Breast epithelium (tissue), 4 donors: ENCODE data around the gene NCAM2. TPM values are rescaled to one million over a fixed set of nuclear protein-coding genes. Genes with fewer than 3 reads are reported as not detected.

Experiments used
- DNase-seq, 2 donors: peaks; one replicate each; pipeline ENCODE4 v3.0.0-alpha.2; 2019; ENCODE audit warnings: low spot score in 2 of 2
- H3K27ac ChIP-seq, 2 donors: fragments of 200-600 bp; sonication (generic) in 1 of 2; one replicate each; pipeline ENCODE4 v1.5.1; 2016 to 2019; ENCODE audit warnings: mild to moderate bottlenecking in 1 of 2
- H3K27me3 ChIP-seq, 2 donors: fragments of 200-600 bp; sonication (generic) in 1 of 2; one replicate each; pipeline versions ENCODE4 v1.5.1 to v1.6.0; 2017 to 2019; ENCODE audit warnings: control low read depth in 1 of 2, mild to moderate bottlenecking in 1 of 2
- H3K36me3 ChIP-seq: fragments of 200-600 bp; one replicate; pipeline ENCODE4 v1.5.1; 2019
- H3K4me1 ChIP-seq, 2 donors: fragments of 200-600 bp; sonication (generic); one replicate each; pipeline ENCODE4 v1.5.1; 2016 to 2019; ENCODE audit warnings: control low read depth in 1 of 2
- H3K4me3 ChIP-seq, 3 donors: fragments of 200-600 bp; sonication (generic); 1 replicate in 2 of 3; 2 replicates in 1 of 3; pipeline ENCODE4 v1.5.1; 2016 to 2019; ENCODE audit warnings: mild to moderate bottlenecking in 3 of 3, moderate library complexity in 2 of 3
- H3K9me3 ChIP-seq, 2 donors: fragments of 200-600 bp; sonication (generic) in 1 of 2; one replicate each; pipeline ENCODE4 v1.5.1; 2016 to 2019; ENCODE audit warnings: control low read depth in 1 of 2
- POLR2A ChIP-seq: fragments of 450-650 bp; IDR thresholded peaks from one replicate; pipeline ENCODE4 v1.6.1; 2016; ENCODE audit warnings: antibody characterized with exemption, mild to moderate bottlenecking, moderate library complexity
- POLR2AphosphoS5 ChIP-seq, 3 donors: sonication (generic); formaldehyde crosslinking; IDR thresholded peaks; one replicate each; pipeline ENCODE4 v1.6.1; 2017; ENCODE audit warnings: antibody characterized with exemption in 3 of 3
- intact Hi-C: fragments of 100-400 bp; cut with DNase I; formaldehyde crosslinking; loops from one replicate; pipeline ENCODE4 v1.15.1; 2023; ENCODE audit warnings: low total_unique reads
- total RNA-seq, 3 donors: library from RNA; depleted of rRNA; stranded (reverse); fragments of >200 nt; gene quantifications; one replicate each; pipeline ENCODE4 v1.1.0, GENCODE V29; 2016
- TF ChIP-seq, protein P1 (sequence below), 3 donors: fragments of 450-650 bp; IDR thresholded peaks; one replicate each; pipeline ENCODE4 v1.5.1; 2016 to 2017; ENCODE audit warnings: antibody characterized with exemption in 3 of 3, mild to moderate bottlenecking in 3 of 3, moderate library complexity in 3 of 3

NCAM2 gene
- total RNA-seq, 3 donors from 2014 or later: 2.6 to 6.3 (median 3.6) TPM

DNA sequence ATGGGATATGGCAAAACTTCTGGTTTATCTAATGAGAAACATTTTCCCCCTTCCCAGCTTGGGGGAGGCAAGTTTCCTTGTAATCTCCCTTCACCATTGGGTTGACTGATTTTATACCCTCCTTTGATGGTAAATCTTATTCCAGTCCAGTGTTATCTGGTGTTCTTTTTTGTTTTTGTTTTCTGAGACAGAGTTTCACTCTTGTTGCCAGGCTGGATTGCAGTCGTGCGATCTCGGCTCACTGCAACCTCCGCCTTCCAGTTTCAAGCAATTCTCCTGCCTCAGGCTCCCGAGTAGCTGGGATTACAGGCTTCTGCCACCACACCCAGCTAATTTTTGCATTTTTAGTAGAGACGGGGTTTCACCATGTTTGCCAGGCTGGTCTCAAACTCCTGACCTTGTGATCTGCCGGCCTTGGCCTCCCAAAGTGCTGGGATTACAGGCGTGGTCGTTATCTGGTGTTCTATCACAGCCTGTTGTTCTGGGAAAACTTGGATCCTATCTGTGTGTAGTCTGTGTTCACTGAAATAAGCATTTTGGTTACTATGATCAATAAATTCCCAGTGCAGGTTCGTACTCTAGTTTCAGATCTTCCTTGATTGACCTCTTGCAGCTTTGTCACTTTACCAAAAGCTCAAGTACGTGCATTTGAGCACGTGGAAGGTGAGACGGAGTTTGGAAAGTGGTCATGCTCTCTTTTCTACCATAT lies 281.1 kb downstream of the NCAM2 start:
- H3K9me3 ChIP-seq: no peaks in the 10 kb centered on the region
- H3K4me3 ChIP-seq: no peak overlapping the region
- no peak for DNase-seq
- H3K36me3 ChIP-seq: no peaks in the 10 kb centered on the region
- H3K27ac ChIP-seq: no peak overlapping the region
- intact Hi-C loops: no loop called here
- TF ChIP-seq, protein P1, sequence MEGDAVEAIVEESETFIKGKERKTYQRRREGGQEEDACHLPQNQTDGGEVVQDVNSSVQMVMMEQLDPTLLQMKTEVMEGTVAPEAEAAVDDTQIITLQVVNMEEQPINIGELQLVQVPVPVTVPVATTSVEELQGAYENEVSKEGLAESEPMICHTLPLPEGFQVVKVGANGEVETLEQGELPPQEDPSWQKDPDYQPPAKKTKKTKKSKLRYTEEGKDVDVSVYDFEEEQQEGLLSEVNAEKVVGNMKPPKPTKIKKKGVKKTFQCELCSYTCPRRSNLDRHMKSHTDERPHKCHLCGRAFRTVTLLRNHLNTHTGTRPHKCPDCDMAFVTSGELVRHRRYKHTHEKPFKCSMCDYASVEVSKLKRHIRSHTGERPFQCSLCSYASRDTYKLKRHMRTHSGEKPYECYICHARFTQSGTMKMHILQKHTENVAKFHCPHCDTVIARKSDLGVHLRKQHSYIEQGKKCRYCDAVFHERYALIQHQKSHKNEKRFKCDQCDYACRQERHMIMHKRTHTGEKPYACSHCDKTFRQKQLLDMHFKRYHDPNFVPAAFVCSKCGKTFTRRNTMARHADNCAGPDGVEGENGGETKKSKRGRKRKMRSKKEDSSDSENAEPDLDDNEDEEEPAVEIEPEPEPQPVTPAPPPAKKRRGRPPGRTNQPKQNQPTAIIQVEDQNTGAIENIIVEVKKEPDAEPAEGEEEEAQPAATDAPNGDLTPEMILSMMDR (IDR thresholded peaks at IDR 0.05): no peak
- TF ChIP-seq POLR2AphosphoS5 (IDR thresholded peaks at IDR 0.05) (no peak), POLR2A (no peak)
- H3K4me1 ChIP-seq: no peaks in the 10 kb centered on the region
- H3K27me3 ChIP-seq: no peaks in the 10 kb centered on the region

DNA sequence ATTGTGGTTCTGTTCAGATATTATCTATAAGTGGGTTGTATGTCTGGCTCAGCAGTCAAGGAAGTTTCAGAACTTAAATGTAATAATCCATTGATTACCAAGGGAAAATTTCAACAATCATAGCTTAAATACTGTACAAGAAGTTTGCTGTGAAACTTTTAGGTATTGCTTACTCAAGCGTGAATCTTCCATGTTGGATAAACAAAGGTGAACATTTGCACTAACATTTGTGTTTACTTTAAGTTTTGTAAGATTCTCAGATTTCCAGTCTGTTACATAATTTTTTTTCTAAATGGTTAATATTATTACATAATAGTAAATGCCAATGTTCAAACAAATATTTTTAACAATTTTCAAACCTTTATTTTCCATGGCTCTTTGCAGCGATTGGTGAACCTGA lies 285.6 kb downstream of the NCAM2 start:
- no peaks in the 10 kb centered on the region for H3K27me3 ChIP-seq

DNA sequence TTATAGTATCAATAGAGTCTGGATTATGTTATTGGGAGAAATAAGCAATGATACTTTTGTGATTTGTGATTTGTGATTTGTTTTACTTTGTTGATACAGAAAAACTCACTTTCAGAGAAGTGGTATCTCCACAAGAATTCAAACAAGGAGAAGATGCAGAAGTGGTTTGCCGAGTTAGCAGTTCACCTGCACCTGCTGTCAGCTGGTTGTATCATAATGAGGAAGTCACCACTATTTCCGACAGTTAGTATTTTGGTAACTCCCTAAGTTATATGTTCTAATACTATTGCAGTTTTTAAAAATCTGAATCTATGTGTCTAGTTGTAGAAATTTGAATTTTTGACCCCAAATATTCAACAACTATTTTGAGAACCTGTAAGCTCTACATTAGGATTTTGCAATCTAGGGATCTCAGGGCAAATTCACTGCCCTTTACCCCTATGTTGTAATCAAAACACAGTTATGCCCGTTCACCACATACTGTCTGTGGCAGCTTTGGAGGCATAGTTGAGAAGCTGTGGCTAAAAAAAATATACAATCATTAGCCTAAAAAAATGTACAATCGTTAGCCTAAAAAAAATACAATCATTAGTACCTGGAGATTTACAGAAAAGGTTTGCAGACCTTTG lies 288.1 kb downstream of the NCAM2 start:
- TF ChIP-seq POLR2A (no peak), POLR2AphosphoS5 (IDR thresholded peaks at IDR 0.05) (no peak)
- TF ChIP-seq, protein P1 (IDR thresholded peaks at IDR 0.05): no peak
- Histone ChIP-seq H3K4me1 (no peaks in the 10 kb centered on the region), H3K27me3 (no peaks in the 10 kb centered on the region), H3K4me3 (no peak overlapping the region), H3K27ac (no peak overlapping the region), H3K36me3 (no peaks in the 10 kb centered on the region), H3K9me3 (no peaks in the 10 kb centered on the region)
- DNase-seq: no peak
- intact Hi-C loops: no loop called here

More for the DNA sequence above, 285.6 kb downstream of the NCAM2 start:
- no peak for DNase-seq
- intact Hi-C loops: no loop called here
- no peaks in the 10 kb centered on the region for H3K36me3 ChIP-seq
- TF ChIP-seq POLR2A (no peak), POLR2AphosphoS5 (IDR thresholded peaks at IDR 0.05) (no peak)
- TF ChIP-seq, protein P1 (IDR thresholded peaks at IDR 0.05): no peak
- H3K9me3 ChIP-seq: no peaks in the 10 kb centered on the region
- H3K27ac ChIP-seq: no peak overlapping the region
- H3K4me1 ChIP-seq: no peaks in the 10 kb centered on the region
- H3K4me3 ChIP-seq: no peak overlapping the region

DNA sequence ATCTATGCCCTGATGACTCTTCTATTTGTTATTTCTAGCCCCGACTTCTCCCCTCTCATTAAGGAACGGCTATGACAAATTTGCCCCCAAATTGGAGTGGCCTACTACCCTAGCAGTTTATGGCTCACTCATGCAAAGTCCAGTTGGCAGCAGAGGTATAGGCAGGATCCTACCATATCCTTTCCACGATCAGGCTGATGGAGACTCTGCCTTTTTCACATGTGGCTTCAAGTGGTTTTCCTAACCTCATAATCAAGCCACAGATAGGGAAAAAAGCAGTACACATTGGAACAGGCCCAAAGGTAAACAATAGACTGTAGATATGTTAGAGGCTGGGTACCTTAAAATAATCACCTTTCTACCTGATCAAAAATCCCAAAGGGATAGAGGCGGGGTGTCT lies 292.5 kb downstream of the NCAM2 start:
- no peaks in the 10 kb centered on the region for H3K9me3 ChIP-seq
- intact Hi-C loops: no loop called here
- H3K36me3 ChIP-seq: no peaks in the 10 kb centered on the region
- no peak overlapping the region for H3K27ac ChIP-seq
- TF ChIP-seq, protein P1 (IDR thresholded peaks at IDR 0.05): no peak
- no peak for TF ChIP-seq POLR2AphosphoS5 (IDR thresholded peaks at IDR 0.05)
- TF ChIP-seq POLR2A: no peak
- no peak for DNase-seq
- no peaks in the 10 kb centered on the region for H3K4me1 ChIP-seq
- no peaks in the 10 kb centered on the region for H3K27me3 ChIP-seq
- H3K4me3 ChIP-seq: no peak overlapping the region

DNA sequence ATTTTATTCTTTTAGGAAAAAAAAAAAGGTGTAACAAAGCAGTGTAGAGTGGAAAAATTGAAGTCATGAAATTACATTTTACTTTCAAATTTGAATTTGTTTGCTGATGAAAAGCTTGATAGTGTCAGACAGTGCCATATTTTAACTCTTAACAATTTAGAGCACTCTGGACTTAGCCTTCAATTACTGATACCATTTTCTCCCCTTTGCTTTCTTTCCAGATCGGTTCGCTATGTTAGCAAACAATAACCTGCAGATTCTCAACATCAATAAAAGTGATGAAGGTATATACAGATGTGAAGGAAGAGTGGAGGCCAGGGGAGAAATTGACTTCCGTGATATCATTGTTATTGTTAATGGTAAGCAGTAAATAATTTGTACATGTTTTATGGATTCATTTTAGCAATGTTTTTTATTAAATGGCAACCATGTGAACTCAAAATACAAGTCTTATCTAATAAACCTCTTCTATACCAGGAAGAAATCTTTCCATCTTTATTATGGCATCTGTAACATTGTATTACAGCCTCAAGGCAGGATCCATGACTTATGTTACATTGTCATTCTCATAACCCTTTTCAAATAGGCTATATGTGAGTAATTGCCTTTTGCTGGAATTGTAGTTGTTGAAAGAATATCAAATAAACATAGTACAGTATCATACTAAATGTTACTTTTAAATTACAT lies 293.8 kb downstream of the NCAM2 start:
- no peak overlapping the region for H3K4me3 ChIP-seq
- DNase-seq: no peak
- no peaks in the 10 kb centered on the region for H3K36me3 ChIP-seq
- no peak overlapping the region for H3K27ac ChIP-seq
- H3K9me3 ChIP-seq: no peaks in the 10 kb centered on the region
- TF ChIP-seq POLR2AphosphoS5 (IDR thresholded peaks at IDR 0.05) (no peak), POLR2A (no peak)
- TF ChIP-seq, protein P1 (IDR thresholded peaks at IDR 0.05): no peak
- no peaks in the 10 kb centered on the region for H3K27me3 ChIP-seq
- intact Hi-C loops: no loop called here
- H3K4me1 ChIP-seq: no peaks in the 10 kb centered on the region
